Activated CD8-positive, alpha-beta memory T cell treated with anti-CD3 and anti-CD28 coated beads for 36 hours (primary cell): ENCODE measurements around the gene ADORA2A. TPM values are rescaled to one million over a fixed set of nuclear protein-coding genes. Genes with fewer than 3 reads are reported as not detected.

ENCODE experiments used
- CTCF ChIA-PET: fragments of 350-600 bp; sonication (Branson Sonifier 250); formaldehyde crosslinking; loops from one replicate; lab custom pipeline; 2021; ENCODE audit warnings: antibody characterized with exemption; lab: Charles Lee
- POLR2A ChIA-PET: fragments of 350-600 bp; sonication (Branson Sonifier 250); formaldehyde crosslinking; loops from one replicate; lab custom pipeline; 2021; ENCODE audit warnings: antibody characterized with exemption; lab: Charles Lee
- total RNA-seq, 2 experiments: library from RNA; stranded (reverse); gene quantifications; one replicate each; pipeline ENCODE4 v1.2.3, GENCODE V29; 2021

Gene ADORA2A
- total RNA-seq, 2 experiments from 2014 or later: 39.8 to 41.7 TPM

DNA sequence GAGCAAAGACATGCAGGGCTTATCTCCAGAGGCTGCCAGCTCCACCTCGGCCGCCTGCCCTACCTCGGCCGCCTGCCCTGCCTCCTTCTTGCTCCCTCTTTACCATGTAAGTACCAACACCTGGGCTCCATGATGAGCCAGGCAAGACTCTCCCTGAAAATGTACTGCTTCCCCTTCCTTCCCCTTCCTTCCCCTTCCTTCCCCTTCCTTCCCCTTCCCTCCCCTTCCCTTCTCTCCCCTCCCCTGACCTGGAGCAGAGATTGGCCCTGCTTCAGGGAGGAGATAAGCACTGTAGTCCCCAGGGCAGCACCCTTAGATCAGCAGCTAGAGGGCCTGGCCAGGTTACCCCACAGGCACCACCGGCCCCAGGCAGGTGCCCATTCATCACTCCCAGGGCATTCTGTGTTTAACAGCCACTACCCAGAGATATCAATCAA, 25.4 kb upstream of the ADORA2A start:
- POLR2A ChIA-PET: no interaction called here
- CTCF ChIA-PET: interaction anchor here (1.4 kb wide), 1 partner anchor 22 kb away, joined by 4 read pairs; no protein-coding TSS in a partner anchor

DNA sequence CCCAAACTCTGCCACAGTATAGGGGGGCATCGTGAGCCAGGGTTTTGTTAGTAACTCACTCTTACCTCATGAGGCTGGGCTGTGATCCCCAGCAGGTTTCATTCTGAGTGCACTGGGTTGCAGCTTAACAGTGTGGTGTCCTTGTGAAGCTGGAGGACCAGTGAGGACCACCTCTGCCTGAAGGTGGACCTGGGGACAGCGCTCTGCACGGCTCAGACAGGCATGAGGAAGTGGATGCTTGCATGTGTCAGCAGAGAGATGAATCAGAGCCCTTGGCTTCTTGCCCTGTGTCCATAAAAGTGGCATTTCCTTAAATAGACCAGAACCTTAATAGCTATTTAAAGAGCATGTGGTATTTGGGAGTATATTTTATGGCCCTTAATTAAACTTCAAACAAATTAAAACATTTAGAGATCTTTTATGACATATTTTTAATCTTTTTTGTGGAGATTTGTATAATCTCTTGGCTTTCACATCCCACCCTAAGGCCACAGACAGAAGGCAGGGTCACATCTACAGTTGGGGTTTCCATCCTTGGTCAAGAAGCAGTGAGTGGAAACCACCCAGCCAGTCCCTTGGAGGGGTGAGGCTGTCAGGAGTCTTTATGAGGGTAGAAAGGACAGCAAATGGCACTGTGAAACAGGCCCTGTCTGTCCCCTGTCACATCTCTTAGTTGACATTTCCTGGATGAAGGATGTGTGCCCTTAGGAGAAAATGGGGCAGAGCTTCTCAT, 24.8 kb upstream of the ADORA2A start:
- ChIA-PET CTCF (interaction anchor here (0.7 to 1.4 kb wide), 2 partner anchors 21 to 96 kb away, joined by 3 to 4 read pairs; no protein-coding TSS in a partner anchor), POLR2A (no interaction called here)

DNA sequence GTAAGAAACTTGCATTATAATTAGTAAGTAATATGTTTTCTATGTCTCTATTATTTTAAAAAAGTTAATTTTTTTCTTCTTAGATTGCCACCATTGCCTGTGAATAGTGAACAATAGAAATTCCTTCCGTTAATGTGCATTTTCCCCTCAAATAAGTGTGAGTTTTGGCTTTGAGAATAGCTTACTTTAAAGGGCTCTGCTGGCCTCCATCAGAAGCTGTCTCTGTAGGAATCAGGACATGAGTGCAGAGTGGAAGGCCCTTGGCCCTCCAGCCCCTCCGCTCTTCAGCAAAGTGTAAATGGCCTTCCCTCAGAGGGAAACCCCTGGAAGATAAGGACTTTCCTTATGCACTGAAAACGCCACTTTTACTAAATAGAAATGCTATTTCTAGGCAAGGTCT, 24.1 kb upstream of the ADORA2A start:
- POLR2A ChIA-PET: no interaction called here
- CTCF ChIA-PET: interaction anchor here (1.4 kb wide), 1 partner anchor 21 kb away, joined by 4 read pairs; no protein-coding TSS in a partner anchor

DNA sequence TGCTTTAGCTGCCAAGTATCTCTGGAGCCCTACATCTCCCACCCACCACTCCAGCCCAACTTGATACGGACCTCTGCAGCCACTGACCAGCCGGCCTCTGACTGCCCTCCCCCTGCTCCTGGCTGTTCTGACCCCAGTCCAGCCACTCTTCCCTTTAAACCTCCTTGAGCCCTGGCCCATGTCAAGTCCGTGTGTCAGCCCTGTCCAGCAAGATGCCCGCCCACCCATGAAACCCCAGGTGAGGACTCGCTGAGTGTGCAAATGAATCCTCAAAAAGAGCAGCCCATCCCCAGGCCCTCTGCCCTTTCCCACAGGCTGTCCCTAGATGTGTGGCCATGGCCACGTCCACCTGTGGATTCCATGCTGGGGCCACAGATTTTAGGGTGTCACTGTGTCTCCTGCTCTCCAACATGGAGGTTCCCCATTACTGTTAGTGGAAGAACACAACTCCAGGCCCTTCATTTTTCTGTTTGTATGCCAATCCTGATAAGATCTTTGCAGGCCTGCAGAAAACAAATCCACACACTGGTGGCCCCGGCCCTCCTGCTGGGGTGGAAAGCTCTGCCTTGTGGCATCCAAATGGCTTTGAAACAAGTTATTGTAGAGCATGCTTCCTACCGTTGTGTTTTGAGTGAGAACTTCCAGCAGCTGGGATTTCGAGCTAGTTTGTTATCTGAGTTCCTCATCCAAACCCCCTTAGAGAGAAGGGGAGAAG, 22.7 kb upstream of the ADORA2A start:
- ChIA-PET CTCF (no interaction called here), POLR2A (no interaction called here)

DNA sequence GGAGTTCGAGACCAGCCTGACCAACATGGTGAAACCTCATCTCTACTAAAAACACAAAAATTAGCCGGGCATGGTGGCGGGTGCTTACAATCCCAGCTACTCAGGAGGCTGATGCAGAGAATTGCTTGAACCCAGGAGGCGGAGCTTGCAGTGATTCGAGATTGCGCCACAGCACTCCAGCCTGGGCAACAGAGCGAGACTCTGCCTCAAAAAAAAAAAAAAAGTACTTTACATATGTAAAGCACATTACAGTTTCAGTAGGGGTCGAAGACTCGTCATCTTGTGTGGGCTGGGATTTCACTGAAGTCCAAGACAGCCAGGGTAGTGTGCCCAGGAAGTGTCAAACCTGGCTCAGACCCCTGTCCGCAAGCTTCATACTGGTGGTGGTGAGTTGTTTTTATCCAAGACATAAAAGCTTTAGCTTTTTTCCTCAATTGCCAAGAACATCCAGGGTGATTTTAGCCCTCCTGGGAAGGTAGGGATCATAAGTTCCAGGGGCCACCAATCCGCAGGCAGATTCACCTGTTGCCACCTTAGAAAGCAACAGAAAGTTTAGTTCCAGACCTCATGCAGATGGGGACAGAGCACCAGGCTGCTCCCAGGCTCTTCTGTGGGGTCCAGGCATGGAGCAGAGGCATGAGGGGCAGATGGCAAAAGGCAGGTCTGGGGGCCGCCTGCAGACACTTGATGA, 21.6 kb upstream of the ADORA2A start:
- CTCF ChIA-PET: no interaction called here
- POLR2A ChIA-PET: no interaction called here

DNA sequence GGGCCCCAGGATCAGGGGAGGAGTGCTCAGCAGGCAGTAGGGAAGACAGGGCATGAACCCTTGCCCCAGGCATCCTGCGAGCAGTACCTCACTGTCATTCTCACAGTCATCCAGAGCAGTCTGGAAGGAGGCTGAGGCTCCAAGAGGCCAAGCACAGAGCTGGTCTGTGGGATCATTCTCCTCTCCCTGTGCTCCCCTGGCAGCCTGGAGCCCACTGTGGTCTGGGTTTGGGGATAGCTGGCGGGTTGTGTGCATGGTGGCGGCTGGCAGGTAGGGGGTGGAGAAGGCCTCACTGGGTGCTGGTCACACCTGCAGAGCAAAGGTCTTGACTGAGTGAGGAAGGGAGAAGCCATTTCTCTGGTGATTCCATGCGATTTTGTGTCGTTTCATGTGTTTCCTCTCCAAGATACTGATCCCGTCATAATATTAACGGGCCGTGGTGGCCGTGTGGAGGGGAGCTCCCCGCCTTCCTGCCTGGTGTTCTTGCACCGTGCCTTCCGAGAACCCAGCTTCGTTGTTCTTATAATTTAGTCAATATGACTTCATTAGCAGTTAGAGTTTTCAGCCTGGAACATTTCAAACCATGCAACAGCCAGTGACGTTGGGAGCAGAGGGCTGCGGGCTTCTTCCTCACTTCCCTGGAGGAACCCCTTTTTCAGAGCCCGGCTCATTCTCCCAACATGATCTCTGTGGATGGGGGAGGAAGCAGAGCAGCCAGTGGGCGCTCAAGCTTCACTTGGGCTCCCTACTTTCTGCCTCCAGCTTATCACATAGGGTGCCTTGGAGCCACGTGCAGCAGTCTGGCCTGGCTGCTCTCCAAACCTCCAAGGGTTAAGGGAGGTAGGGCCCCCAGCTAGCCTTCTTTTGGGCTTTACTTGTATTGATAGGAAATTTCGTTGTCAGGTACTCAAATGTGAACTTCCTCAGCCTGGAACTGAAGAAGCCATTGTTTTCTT, 20.8 kb upstream of the ADORA2A start:
- POLR2A ChIA-PET: no interaction called here
- CTCF ChIA-PET: no interaction called here

DNA sequence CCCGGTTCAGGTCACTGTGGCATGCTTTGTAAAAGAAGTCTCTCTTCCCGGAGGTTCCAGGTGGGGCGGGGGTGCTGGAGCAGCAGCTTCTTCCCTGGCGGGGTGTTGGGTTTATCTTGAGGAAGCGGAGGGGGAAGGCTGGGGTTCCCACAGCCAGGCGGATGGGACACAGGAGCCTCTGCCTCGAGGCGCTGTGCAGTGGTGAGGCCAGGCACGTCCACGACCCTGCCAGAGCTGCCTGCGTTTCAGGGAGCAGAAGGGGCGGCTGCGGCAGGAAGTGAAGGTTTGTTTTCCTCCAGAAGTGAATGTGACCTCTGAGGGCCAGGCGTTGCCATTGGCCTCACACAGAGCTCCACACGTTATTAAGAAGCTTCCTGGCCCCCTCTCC, 20.1 kb upstream of the ADORA2A start:
- CTCF ChIA-PET: no interaction called here
- POLR2A ChIA-PET: no interaction called here

DNA sequence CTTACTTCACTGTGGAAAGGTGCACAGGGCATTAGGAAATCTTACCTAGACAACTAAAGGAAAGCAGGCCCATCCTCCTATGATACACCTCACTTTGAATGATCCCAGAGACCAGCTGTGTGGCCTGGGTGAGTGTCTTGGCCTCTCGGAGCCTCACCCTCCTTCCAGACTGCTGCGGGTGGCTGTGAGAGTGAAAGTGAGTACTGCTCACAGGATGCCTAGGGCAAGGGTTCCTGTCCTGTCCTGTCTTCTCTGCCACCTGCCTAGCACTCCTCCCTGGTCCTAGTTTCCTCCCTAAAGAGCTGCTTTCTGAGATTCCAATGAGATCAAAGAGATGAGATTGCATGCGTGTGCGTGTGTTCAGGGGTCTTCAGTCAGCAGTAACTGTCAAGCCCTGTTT, 19.5 kb upstream of the ADORA2A start:
- POLR2A ChIA-PET: no interaction called here

DNA sequence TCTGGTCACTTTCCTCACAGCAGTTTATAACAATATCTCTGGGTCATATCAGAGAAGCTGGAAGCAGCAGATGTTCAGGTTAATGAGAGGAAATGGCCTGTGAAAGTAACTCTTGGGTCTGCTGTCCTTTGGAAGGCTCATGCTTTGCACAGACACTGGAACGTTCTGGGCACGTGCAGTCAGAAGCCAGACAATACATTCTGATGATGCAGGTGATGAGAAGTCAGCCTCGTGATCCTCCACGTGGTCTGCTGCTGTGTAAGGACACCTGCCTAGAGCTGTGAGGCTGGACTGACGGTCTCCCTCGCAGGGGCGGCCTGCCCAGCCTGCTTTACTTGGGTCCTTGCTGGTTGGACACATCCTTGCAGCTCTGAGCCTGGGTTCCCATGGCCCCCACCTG, 18.8 kb upstream of the ADORA2A start:
- CTCF ChIA-PET: interaction anchor here (2.9 kb wide), 1 partner anchor 15 kb away, joined by 8 read pairs; no protein-coding TSS in a partner anchor
- POLR2A ChIA-PET: interaction anchor here (0.5 kb wide), 1 partner anchor 652 kb away, joined by 3 read pairs; no protein-coding TSS in a partner anchor

More for the DNA sequence above, 19.5 kb upstream of the ADORA2A start:
- CTCF ChIA-PET: no interaction called here

DNA sequence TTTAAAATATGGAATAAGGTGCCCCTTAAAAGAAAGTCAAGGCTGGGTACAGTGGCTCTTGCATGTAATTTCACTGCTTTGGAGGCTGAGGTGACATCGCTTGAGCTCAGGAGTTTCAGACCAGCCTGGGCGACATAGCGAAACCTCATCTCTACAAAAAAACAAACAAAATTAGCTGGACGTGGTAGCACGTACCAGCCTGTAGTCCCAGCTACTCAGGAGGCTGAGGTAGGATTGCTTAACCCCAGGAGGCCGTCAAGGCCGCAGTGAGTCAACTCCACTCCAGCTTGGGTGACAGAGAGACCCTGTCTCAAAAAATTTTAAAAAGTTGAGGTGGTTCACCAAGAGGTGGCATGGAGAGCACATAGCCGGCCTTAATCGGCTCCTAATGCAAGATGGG, 17.7 kb upstream of the ADORA2A start:
- POLR2A ChIA-PET: no interaction called here
- CTCF ChIA-PET: interaction anchor here (1.2 to 2.9 kb wide), 2 partner anchors 14 to 65 kb away, joined by 3 to 8 read pairs; no protein-coding TSS in a partner anchor

DNA sequence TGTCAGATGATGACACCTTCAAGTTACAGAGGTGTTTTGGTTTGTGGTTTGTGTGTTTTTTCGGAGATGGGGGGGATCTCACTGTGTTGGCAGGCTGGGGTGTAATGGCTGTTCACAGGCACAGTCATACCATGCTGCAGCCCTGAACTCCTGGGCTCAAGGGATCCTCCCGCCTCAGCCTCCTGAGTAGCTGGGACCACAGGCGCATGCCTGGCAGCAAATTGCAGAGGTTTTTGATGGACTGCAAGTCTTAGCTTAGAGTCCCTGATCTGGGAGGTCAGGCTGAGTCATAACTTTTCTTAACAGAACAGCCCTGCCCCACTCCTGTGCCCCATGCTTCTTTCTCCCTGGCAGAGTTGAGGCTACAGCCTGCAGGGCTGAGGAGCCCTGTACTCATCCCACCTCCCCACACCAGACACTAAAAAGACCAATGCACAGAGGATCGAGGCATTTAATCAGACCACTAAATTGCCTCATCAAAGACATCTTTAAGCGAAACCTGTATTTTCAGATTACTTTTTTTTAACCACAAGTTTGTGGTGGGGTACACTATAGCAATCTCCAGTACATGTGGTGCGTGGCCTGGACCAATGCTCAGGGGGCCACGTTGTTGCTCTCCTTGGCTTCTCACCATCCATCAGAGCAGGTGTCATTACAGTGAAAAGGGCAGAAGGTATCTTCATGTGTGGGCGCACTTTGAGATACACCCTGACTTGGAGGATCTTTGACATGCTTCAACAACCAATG, 17.1 kb upstream of the ADORA2A start:
- POLR2A ChIA-PET: no interaction called here

DNA sequence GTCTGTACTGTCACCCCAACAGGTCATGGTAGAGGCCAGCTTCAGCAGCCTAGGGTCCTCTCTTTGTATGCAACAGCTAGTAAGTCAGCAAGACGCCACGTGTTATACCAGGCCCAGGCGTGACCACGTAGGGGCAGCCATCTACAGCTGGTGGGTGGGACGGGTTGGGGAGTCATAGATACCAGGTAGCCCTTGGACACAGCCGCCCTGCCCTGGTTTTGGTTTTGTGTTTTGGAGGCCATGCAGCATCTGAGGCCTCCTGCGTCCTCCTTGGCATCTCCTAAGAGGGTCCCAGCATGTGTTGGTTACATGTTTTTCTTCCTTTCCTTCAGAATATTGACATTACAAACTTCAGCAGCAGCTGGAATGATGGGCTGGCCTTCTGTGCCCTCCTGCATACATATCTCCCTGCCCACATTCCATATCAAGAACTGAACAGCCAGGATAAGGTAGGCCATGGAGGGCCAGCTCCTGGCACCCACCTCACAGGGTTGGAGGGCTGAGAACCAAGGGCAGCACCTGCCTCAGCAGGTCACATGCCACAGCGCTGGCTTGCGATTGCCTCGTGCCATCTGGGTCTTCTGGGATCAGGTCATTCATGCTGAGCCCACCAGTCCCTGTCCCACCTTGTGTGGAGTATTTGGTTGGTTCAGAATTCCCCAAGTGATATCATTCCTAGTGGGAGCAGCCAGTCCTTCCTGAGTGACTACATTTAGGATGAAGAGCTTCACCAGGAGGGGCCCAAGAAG, 16.0 kb upstream of the ADORA2A start:
- ChIA-PET CTCF (interaction anchor here (2.9 kb wide), 1 partner anchor 12 kb away, joined by 8 read pairs; no protein-coding TSS in a partner anchor), POLR2A (no interaction called here)

More for the DNA sequence above, 17.1 kb upstream of the ADORA2A start:
- CTCF ChIA-PET: interaction anchor here (0.6 to 2.9 kb wide), 3 partner anchors 13 to 95 kb away, joined by 3 to 8 read pairs (median 6); no protein-coding TSS in a partner anchor

DNA sequence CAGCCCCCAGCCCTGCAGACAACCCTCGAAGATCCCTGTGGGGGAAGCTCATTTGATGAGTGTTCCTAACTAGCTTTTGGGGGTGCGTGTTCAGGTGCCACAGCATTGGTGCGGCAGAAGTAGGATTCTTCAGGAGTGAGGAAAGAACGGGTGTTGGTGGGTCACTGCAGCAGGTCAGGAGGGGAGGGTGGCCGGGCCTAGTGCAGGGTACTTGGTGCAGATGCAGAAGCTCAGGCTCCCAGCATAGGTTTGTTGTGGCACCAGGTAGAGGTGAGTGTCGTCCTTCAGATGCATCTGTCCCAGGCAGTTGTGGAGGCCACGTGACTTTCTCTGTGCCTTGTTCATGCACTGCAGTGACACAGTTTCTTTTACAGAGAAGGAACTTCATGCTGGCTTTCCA, 15.1 kb upstream of the ADORA2A start:
- POLR2A ChIA-PET: no interaction called here
- CTCF ChIA-PET: interaction anchor here (1.1 kb wide), 1 partner anchor 11 kb away, joined by 3 read pairs; no protein-coding TSS in a partner anchor

DNA sequence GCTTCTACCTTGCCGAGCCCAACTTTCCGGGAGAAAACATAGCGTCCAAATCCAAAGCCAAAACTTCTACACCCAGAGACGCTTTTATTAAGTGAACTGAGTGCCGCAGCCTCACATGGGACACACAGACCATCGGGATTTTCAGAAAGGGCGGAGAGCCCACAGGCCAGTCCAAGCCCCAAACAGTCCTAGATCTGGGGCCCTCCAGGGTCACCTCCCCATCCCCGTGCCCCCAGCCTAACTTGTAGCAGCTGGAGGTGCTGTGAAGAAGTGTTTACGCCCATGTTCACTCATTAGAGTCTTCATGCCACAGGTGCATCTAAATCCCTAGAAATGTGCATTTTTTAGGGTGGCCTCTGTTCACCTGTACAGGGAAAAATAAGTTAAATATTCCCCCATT, 14.1 kb upstream of the ADORA2A start:
- ChIA-PET CTCF (interaction anchor here (1.1 kb wide), 1 partner anchor 10 kb away, joined by 3 read pairs; no protein-coding TSS in a partner anchor), POLR2A (no interaction called here)

DNA sequence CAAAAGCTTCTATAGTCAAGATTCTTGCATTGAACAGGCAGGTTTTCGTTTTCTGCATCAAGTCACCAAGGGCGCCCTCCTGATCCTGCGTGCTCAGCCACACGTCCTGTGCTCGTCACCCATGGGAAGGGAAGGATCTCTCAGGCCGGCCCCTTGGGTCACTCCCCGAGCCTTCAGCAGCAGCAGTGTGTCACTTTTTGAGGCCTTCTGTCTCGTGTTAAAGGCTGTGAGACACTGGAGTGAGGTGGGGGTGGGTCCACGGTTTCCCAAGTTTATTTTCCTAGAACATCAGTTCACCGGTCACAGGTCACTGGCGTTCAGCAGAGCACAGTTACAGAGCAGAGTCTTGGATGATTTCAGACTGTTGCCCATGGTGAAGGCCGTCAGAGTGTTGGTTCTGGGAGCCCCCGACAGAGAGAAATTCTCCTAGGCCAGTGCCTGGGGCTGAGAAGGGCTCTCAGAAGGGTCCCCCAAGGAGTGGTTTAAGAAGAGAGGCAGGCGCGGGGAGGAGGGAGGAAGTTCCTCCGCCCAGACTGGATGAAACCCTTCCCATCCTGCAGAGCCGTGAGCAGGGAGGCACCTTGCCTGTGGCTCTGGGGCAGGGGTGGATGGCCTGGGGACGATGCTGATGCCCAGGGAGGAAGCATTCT, 13.5 kb upstream of the ADORA2A start:
- CTCF ChIA-PET: no interaction called here
- POLR2A ChIA-PET: no interaction called here

DNA sequence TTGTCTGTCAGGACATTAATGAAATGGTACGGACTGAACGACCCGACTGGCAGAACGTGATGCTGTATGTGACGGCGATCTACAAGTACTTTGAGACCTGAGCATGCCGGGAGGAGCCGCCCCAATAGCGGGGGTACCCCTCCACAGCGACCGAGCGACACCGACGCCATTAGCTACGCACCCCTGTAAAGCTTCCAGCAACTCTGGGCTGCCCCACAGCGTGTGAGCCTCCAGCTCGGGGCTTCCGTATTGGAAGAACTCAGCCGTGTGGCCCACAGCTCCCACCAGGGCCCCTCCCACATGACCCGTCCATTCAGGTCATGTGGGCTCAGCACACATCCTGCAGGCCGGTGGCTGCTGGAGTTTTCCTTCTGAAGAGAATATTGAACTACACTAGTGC, 12.9 kb upstream of the ADORA2A start:
- POLR2A ChIA-PET: no interaction called here

More for the DNA sequence above, 12.9 kb upstream of the ADORA2A start:
- CTCF ChIA-PET: interaction anchor here (1.1 kb wide), 1 partner anchor 111 kb away, joined by 3 read pairs; no protein-coding TSS in a partner anchor
